T-helper 2 cell treated with Interferon-gamma antibody and Interleukin-4, amounts not matched to agents 100 ng/mL and 5 ng/mL, for 36 hours (primary cell): ENCODE data around the gene COL16A1. TPM values are rescaled to one million over a fixed set of nuclear protein-coding genes. Genes with fewer than 3 reads are reported as not detected.

ENCODE experiments used
- intact Hi-C: fragments of 100-400 bp; cut with micrococcal nuclease; formaldehyde crosslinking; loops from one replicate; pipeline ENCODE4 v1.15.1; 2023
- total RNA-seq: library from RNA; stranded (reverse); gene quantifications from 2 replicates; pipeline ENCODE4 v1.2.3, GENCODE V29; 2022

The COL16A1 gene
- total RNA-seq, 1 donor from 2014 or later = not detected

DNA sequence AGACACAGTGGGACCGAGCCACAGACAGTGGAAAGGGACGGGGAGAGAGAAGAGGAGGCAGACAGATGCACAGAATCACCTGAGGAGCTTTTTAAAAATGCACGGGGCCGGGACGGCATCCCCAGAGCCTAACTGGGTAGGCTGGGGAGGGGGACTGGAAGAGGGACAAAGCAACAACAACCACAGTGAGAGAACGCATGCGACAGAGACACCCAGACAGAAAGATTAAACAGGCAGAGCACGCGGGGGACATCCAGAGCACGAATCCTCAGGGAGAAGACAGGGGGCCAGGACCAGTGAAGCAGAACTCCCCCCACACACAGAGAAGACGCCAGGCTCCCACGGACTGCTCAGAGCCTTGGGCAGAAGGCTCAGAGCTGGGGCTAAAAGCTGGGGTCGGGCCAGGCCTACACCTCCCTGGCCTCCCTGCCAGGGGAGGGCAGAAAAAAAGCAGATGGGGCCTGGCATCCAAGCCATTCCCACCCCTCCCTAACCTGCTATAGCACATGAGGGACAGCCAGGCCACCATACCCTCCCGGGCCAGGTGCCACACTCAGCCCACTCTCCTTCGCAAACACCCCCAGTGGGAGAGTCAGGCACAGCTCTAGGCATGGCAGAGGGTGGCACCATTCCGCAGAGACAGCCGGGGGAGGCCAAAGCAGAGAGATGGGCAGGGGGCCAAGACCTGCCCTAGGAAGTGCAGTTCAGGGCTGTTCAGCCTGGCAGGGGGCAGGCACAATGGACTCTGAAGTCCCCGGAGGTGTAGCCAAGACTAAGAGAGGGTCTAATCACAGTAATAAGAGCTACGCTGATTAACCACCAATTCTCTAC, 29.8 kb upstream of the COL16A1 start:
- intact Hi-C loops = no loop called here

DNA sequence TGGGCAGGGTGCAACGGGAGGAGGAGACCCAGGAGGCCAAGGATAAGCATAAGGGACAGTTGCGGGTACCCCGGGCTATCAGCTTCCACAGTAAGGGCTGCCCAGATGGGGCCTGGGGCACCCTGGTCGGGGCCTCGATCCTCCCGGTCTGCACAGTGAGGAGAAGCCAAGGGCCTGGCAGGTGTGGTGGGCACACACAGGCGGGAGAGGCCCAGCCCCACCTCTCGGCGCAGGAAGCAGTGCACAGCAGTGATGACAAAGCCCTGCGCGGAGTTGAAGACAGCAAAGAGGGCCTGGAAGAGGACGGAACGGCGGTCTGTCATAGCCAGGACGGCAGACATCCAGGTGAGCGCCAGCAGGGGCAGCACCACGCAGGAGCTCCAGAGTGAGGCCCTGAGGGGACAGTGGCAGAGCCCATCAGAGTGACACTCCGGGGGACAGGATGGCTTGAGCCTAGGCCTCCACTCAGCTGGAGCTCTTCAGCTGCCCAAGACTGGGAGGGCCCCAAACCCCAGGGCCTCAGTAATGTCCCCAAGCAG, 29.0 kb upstream of the COL16A1 start:
- intact Hi-C loops = no loop called here

DNA sequence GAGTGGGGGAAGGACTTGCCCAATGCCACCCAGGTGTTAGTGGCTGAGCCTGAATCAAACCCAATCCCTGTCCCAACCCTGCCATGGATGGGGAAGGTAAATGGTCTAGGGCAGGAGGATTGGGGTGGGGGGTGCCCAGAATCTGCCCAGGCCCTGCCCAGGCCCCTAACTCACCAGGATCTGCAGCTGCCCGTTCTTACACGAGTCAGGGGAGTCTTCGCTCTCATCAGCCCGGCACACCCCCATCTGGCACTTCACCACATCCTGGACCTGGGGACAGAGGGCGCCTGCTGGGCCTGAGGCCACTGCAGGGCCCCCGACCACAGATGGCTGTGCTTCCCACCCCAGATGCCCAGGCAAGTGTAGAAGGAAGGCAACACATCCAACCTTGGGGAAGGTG, 28.5 kb upstream of the COL16A1 start:
- intact Hi-C loops = no loop called here

DNA sequence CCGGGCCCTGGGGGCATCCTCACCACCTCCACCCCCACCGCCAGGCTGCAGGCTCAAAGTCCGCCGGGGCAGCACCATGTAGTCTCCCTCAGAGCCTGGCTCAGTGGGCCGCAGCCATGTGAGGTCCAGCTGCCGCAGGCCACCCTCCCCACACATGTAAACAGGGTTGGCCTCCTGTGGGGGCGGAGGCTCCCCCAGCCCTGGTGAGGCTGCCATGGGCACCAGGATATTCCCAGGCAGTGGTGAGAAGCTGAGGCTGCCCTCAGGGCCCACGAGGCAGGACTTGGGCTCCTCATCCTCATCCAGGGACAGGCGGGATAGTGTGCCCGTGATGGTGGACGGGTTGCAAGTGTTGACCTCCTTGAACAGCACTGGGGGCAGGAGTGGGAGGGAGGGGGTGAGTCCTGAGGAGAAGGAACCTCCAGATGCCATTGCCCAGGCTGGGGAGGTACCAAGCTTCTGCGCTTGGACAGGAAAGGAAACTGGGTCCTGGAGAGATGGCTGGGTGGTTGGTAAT, 27.3 kb upstream of the COL16A1 start:
- intact Hi-C loops = no loop called here

DNA sequence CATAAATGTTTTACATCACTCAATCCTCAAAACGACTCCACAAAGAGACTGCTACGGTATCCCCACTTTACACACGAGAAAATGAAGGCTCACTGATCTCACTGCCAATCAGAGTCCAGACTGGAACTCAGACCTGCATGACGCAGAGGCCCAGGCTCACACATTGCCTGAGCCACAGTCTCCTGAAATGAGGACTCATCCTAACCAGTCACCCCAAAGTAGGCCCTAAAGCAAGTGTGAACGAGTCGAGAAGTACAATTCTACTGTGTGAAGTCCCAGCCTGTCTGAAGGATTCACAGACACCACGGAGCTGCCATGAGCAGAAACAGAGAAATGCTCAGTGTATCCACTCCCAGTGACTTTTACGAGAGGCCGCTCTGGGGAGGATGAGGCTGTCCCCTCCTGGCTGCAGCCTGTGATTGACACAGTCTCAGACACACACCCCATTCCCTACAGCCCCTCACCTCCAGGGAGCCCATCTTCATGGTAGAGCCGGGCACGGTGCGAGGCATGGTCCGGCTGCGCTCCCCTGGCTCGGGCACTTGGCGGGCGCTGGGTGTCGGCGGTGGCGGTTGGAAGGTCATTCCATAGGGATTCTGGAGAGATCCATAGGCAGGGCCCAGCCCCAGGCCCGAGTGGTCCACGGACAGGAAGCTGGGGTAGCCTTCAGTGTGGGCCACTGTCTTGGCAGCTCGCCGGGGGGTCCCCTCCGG, 26.7 kb upstream of the COL16A1 start:
- intact Hi-C loops = no loop called here

DNA sequence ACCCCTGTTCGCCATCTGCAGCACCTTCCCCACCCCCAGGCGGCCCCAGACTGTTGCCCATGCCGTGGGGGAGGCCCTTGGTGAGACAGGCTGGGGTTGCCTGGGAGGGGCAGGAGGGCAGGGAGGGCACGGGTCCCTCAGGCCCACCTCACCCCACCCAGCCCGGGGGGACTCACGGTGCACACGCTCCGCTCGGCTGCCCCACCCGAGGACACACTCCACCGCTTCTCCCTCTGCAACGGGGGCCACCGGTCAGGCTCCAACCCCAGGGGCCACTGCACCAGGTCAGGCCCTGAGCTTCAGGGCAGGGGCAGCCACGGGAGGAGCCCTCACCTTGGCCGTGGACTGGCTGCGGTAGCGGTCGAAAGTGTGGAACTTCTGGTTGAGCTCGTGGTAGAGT, 24.0 kb upstream of the COL16A1 start:
- intact Hi-C loops = no loop called here

DNA sequence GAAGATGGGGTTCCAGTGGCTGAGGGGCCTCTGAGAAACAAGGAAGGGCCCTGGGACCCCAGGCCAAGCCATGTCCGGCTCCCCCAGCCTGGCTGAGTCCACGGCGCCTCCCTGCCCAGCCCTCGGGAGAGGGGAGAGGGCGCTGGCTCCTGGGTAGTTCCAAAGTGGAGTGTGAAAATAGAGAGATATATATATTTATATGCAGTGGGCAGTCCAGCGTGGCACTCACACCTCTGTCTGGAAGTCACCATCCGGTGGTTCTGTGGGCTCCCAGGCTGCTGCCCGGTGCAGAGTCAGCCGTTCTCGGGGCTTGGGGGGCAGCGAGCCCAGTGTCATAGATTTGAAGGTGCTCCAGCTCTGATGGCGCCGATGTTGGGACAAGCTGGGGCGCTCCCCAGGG, 23.4 kb upstream of the COL16A1 start:
- intact Hi-C loops = no loop called here

DNA sequence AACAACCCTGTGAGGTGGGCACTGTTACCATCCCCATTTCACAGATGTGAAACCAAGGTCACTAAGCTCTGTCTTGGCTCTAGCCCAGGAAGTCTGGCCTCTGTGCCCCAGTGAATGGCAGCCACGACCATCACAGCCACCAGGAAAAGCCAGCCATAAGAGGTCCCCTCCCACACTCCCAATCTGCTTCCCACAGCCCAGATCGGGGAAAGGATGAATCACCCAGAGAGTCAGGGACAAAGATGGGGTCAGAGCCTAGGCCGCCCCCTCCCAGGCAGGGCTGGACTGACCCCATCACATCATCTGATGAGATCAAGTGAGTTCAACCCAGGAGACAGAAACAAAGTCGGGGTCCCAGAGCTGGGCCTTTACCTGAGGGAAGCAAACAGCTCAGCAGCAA, 22.9 kb upstream of the COL16A1 start:
- intact Hi-C loops = no loop called here

DNA sequence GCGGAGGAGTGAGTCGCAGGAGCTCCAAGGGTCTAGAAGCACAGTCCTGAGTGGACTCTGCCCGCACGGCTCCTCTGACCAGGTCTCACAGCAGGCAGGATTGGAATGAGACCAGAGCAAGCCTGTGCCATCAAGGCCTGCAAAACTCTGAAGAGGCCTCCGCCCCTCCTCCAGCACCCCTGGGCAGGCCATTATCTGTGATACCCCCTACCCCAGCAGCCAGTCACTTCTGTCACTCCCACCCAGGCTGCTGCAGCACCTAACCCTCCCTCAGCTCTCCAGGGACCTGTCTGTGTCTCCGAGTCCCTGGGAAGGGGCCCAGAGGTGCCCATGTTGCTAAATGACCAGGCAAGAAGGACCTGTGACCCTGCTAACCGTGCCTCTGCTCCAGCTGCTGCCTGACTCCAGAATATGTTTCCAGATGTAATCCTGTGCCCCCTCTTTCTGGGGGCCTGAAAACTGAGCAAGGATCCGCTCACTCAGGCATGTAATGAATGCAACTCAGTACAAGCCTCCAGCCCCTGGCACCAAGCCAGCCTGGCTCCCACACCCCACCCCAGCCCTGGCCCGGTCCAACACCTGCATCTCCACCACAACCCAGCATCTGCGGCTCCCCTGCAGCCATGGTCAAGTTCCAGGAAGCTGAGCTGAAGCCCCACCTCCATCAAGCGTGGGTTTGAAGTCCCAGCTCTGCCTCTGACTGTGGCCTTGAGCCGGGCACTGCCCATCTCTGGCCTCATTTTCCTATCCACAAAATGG, 22.1 kb upstream of the COL16A1 start:
- intact Hi-C loops = no loop called here

DNA sequence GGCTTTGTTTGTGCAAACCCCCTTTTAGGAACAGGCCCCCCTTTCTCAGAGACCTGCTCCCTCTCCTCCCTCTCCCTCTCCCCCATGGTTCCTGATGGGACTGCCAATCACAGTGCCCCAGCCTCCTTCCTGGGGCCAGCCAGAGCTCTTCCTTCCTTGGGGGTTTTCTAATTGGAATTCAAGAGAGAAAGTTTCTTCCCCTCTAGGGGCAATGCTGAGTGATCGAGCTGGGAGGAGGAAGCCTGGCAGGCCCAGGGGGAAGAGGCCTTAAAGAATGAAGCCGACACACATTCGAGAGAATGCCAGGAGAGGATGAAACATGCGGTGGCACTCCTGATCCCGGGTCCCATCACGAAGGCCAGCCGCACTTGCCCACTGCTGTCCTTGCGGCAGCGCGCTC, 21.3 kb upstream of the COL16A1 start:
- intact Hi-C loops = no loop called here

DNA sequence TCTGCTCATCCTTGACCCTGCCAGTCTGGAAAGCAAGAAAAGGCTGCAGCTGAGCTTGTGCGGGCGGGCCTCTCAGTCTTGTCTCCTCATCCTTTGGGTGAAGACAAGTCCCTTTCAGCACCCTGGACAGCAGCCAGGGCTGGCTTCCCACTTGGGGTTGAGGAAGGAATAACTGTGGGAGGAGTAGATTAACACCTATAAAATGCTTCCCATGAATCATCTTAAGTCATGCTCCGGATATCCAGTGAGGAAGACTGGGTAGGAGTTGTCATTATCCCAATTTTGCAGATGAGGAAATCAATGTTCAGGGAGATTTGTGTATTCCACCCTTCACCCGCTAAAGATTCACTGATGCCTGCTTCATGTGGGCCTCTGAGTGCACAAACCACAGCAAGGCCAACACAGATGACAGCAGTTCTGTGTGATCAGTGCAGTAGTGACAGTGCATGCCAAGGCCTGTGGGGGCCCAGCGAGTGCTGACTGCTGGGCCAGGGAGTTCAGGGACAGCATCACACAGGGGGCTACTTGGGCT, 20.1 kb upstream of the COL16A1 start:
- intact Hi-C loops = no loop called here

DNA sequence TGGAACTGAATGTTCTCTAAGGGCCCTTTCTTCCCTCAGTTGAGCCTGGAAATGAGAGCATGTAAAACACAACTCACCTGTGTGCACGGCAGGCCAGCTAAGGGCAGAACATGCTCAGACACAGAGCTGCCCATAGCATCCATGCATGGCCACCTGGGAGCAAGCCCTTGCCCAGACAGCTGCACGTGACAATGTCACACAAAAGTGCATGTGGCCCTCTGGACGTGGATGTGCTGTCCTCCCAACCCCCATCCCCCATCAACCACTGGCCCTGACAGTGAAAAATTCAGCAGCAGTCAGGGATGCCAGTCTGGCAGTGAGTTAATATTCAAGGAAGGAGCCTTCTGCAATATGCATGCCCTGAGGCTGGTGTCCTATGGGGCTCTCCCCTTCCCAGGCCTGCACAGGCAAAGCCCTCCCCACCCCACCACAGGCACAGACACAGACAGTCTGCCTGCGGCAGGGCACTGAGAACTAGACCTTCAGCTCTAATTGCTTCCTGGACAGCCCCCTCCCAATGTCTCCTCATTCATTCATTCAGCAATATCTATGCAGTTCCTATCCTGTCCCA, 14.6 kb upstream of the COL16A1 start:
- intact Hi-C loops = no loop called here

DNA sequence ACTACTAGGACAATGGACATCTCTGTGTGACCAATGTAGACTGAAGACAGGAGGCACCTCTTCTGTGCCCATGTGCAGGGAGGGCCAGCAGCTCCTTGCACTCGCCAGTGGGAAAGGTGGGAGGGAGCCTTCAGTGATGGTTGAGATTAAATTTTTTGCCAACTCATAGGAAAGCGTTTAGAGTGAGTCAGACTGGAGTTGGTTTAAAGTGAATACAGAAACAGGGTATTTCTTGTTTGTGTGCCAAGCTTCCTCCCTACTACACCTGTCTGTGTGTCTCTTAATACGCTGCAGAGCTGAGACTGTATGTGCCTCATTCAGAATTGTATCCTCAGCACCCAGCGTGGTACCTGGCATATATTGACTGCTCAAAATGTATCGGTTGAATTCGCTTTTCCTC, 13.5 kb upstream of the COL16A1 start:
- intact Hi-C loops = no loop called here

DNA sequence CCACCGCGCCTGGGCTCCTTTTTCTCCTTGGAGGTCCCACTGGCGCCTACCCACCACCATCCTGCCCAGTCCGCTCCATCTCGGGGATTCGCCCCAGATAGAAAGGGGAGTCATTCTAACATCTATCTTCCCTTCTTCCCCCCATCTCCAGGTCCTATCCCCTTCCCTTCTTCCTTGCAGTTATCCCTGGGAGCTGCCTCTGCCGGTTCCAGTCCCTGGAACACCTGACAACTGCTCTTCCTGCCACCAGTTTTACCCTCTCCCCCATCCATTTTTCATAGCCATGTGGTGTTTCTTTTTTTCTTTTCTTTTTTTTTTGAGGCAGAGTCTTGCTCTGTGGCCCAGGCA, 12.0 kb upstream of the COL16A1 start:
- intact Hi-C loops = no loop called here

DNA sequence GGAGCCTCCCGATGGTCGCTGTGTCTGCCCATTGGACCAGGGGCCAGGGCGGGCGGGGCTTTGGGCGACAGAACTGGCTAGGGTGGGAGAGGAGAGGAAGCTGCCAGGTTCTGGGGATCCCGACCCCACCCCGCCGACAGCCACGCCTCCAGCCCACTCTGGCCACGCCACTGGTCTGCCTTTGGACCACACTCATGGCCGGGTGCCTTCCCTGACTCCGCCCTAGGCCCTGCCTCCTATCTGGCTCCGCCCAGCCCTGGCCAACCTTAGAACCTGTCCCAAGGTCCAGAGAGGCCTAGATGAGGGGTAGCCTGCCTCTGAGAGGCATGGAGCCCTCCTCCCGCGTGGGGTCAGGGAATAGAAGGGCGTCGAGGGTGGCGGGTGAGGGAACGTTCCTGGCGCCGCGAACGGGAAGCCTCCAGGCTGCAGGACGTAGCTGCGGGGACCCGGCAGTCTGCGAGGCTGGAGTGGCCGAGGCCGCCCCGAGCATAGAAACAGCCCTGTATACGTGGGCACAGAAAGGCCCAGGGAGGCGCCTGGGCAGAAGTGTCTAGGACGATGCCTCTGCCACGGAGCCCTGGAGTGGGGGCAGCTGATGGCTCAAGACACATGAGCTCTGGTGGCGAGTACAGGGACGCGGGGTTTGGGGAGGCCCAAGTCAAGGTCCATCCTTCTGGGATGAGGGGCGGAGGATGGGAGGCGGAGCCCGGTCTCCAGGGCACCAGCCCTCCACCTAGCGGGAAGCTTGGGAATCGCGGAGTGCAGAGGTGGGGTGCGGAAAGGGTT, 11.5 kb upstream of the COL16A1 start:
- intact Hi-C loops = no loop called here

DNA sequence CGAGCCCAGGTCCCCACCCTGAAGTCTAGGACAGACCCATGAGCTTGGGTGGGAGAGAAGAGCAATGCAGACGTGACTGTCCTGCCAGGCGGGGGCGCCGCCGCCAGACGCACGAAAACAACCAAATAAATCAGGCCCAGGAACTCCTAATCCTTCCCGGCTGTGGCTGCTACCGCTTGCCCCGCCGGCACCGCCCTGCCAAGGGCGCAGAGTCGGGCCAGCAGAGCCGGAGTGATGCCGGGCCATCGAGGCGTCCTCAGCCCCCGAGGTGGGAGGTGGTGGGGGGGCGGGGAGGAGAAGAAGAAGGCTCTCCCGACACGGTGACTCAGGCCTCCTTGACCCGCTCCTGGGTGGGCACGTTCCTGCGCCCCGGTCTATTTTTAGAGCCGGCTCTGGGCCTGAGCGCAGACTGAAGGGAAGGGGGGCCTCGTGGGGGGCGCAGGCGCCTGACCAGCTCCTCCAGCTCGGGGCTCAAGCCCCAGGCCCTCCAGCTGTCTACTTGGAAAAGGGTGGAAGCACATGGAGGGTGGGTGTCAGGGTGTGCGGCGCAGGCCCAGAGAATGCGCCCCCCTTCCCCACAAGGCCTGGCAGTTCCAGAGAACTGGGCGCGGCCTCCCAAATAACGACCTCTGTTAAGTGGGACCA, 10.7 kb upstream of the COL16A1 start:
- intact Hi-C loops = no loop called here

DNA sequence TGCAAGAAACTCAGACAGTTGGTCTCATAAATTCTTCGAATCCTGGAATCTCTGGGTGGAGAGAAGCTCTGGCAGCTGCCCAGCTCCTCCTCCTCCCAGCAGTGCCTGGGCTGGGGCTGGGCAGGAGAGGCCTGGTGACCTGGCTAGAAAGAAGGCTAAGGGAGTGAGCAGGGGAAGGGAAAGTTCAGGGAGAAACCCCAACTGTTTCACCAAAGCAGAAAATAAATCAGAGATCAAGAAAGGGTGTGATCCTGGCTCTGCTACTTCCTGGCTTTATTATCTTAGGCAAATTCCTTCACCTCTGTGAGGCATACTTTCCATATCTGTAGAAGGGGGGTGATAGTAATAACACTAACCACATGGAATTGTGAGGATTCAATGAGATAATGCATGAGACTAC, 8.8 kb upstream of the COL16A1 start:
- intact Hi-C loops = no loop called here

DNA sequence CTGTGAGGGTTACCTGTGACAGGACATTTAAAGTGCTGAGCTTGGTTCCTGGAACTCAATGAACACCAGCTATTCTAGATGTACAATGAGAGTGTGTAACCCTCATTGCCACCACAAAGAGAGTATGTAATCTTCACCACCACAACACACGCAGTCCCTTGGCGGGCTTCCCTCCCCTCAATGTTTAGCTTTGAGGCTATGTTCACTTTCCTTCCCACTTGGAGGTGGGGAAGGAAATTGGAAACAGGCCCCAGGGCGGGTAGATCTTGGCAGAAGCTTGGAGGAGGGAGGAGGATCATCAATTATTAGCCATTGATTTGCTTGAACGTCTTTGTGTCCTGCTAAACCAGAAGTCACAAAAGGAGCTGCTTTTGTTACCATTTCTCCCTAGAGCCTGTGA, 8.3 kb upstream of the COL16A1 start:
- intact Hi-C loops = no loop called here

DNA sequence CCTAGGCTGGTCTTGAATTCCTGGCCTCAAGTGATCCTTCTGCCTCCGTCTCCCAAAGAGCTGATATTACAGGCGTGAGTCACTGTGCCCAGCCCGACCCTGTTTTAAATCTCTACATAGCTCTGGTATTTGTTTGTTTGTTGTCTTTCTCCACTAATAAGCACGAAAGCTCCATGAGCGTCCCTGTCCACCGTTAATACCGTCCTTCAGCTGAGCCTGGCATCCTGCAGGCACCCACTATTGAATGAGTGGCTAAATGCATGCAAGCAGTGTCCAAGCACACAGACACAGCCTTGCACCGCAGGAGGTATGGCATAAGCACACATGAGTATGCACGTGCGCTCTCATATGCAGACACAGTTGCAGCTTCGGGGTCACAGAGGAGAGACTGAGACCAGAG, 4.5 kb upstream of the COL16A1 start:
- intact Hi-C loops = no loop called here

DNA sequence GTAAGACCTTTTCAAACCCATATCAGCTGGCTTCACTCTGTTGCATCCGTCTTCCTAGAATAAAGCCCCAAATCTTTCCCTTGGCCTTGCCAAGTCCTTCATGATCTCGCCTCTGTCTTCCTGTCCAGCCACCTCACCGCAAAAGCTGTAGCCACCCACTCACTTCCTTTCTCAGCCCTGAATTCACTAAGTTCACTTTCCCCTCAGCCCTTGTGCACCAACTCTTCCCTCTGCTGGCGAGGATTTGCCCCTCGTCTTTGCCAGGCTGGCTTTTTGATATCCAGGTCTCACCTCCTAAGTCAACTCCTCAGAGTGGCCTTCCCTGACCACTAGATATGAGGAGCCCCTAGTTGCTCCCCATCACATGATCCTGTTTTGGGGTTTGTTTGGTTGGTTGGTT, 3.9 kb upstream of the COL16A1 start:
- intact Hi-C loops = no loop called here
